H9 (cell line): ENCODE measurements around the gene CDH23. TPM values are rescaled to one million over a fixed set of nuclear protein-coding genes. Genes with fewer than 3 reads are reported as not detected.

ENCODE experiments used
- DNase-seq: peaks from one replicate; pipeline ENCODE4 v3.0.0-alpha.2; 2017
- H2AFZ ChIP-seq: one replicate; pipeline ENCODE4 v1.6.1; 2013; ENCODE audit warnings: mild to moderate bottlenecking, low read length, control low read depth, moderate library complexity
- H2AK5ac ChIP-seq: 2 replicates; pipeline ENCODE4 v1.6.1; 2013; ENCODE audit warnings: low read length, control low read depth, mixed read lengths; ENCODE audit not compliant: insufficient read length
- H2BK120ac ChIP-seq: one replicate; pipeline ENCODE4 v1.6.1; 2013; ENCODE audit warnings: low read depth, mild to moderate bottlenecking, low read length, control low read depth, inconsistent platforms; ENCODE audit not compliant: poor library complexity, severe bottlenecking
- H2BK12ac ChIP-seq: 2 replicates; pipeline ENCODE4 v1.6.1; 2013; ENCODE audit warnings: low read length, control low read depth, mixed read lengths, low read depth; ENCODE audit not compliant: insufficient read length
- H2BK15ac ChIP-seq: 2 replicates; pipeline ENCODE4 v1.6.1; 2013; ENCODE audit warnings: low read depth, low read length, control low read depth
- H2BK20ac ChIP-seq: one replicate; pipeline ENCODE4 v1.6.1; 2013; ENCODE audit warnings: low read depth, mild to moderate bottlenecking, low read length, control low read depth, inconsistent platforms; ENCODE audit not compliant: poor library complexity, severe bottlenecking
- H2BK5ac ChIP-seq: 2 replicates; pipeline ENCODE4 v1.6.1; 2013; ENCODE audit warnings: low read length, control low read depth, mixed read lengths; ENCODE audit not compliant: insufficient read length
- H3K14ac ChIP-seq: 2 replicates; pipeline ENCODE4 v1.6.1; 2013; ENCODE audit warnings: low read length, control low read depth; ENCODE audit not compliant: insufficient read depth
- H3K18ac ChIP-seq: 2 replicates; pipeline ENCODE4 v1.6.1; 2013; ENCODE audit warnings: low read depth, mild to moderate bottlenecking, mixed read lengths, low read length, control low read depth; ENCODE audit not compliant: insufficient read length
- H3K23ac ChIP-seq: 2 replicates; pipeline ENCODE4 v1.6.1; 2013; ENCODE audit warnings: low read length, control low read depth, mixed read lengths, low read depth; ENCODE audit not compliant: insufficient read length
- H3K23me2 ChIP-seq: 2 replicates; pipeline ENCODE4 v1.6.1; 2013; ENCODE audit warnings: low read depth, mild to moderate bottlenecking, mixed read lengths, low read length, control low read depth; ENCODE audit not compliant: insufficient read length, poor library complexity, severe bottlenecking
- H3K27ac ChIP-seq: 2 replicates; pipeline ENCODE4 v1.5.1; 2013; ENCODE audit warnings: low read length, control low read depth, mixed read lengths, low read depth; ENCODE audit not compliant: insufficient read length
- H3K27me3 ChIP-seq: 2 replicates; pipeline ENCODE4 v1.6.1; 2013; ENCODE audit warnings: low read length, control low read depth, inconsistent platforms; ENCODE audit not compliant: insufficient read depth
- H3K4ac ChIP-seq: 2 replicates; pipeline ENCODE4 v1.6.1; 2013; ENCODE audit warnings: low read depth, mild to moderate bottlenecking, control low read depth, inconsistent platforms, low read length, moderate library complexity
- H3K4me1 ChIP-seq: 2 replicates; pipeline ENCODE4 v1.6.1; 2013; ENCODE audit warnings: low read length, control low read depth, inconsistent platforms; ENCODE audit not compliant: insufficient read depth
- H3K4me2 ChIP-seq: 2 replicates; pipeline ENCODE4 v1.6.1; 2013; ENCODE audit warnings: low read length, control low read depth, mixed read lengths; ENCODE audit not compliant: insufficient read length, insufficient read depth
- H3K56ac ChIP-seq: 2 replicates; pipeline ENCODE4 v1.6.1; 2013; ENCODE audit warnings: low read depth, mild to moderate bottlenecking, mixed read lengths, low read length, control low read depth; ENCODE audit not compliant: insufficient read length
- H3K79me1 ChIP-seq: 2 replicates; pipeline ENCODE4 v1.6.1; 2013; ENCODE audit warnings: low read depth, mild to moderate bottlenecking, moderate library complexity, low read length, control low read depth, inconsistent platforms; ENCODE audit not compliant: insufficient read depth, poor library complexity, severe bottlenecking
- H3K79me2 ChIP-seq: 2 replicates; pipeline ENCODE4 v1.6.1; 2013; ENCODE audit warnings: low read length, control low read depth, inconsistent platforms; ENCODE audit not compliant: insufficient read depth
- H3K9ac ChIP-seq: 2 replicates; pipeline ENCODE4 v1.6.1; 2013; ENCODE audit warnings: low read length, control low read depth, mixed read lengths; ENCODE audit not compliant: insufficient read length; ENCODE audit errors: extremely low read depth
- H3K9me3 ChIP-seq: one replicate; pipeline ENCODE4 v1.6.1; 2013; ENCODE audit warnings: low read depth, low read length, inconsistent platforms; ENCODE audit not compliant: control insufficient read depth
- H3T11ph ChIP-seq: one replicate; pipeline ENCODE4 v1.6.1; 2013; ENCODE audit warnings: mild to moderate bottlenecking, low read length, control low read depth, inconsistent platforms
- H4K20me1 ChIP-seq: one replicate; pipeline ENCODE4 v1.6.1; 2013; ENCODE audit not compliant: control insufficient read depth, insufficient read length, insufficient read depth
- H4K5ac ChIP-seq: 2 replicates; pipeline ENCODE4 v1.6.1; 2013; ENCODE audit warnings: low read depth, mild to moderate bottlenecking, mixed read lengths, low read length, control low read depth; ENCODE audit not compliant: insufficient read length
- H4K8ac ChIP-seq: replicated peaks from 2 replicates; pipeline ENCODE4 v1.6.1; 2013; ENCODE audit warnings: low read length, control low read depth, mixed read lengths, low read depth; ENCODE audit not compliant: insufficient read length
- H4K91ac ChIP-seq: 2 replicates; pipeline ENCODE4 v1.6.1; 2013; ENCODE audit warnings: low read depth, mild to moderate bottlenecking, moderate library complexity, mixed read lengths, low read length, control low read depth; ENCODE audit not compliant: insufficient read length
- H3K27ac Mint-ChIP-seq, 3 experiments: 2 replicates in 2 of 3; 3 replicates in 1 of 3; pipeline ENCODE4 v1.8.0; 2020 to 2021; ENCODE audit warnings: mixed read lengths in 3 of 3, mild to moderate bottlenecking in 1 of 3, moderate library complexity in 1 of 3
- H3K27me3 Mint-ChIP-seq: 2 replicates; pipeline ENCODE4 v1.8.0; 2021; ENCODE audit warnings: low read depth, mild to moderate bottlenecking, moderate library complexity, mixed read lengths
- H3K36me3 Mint-ChIP-seq, 3 experiments: 2 replicates in 2 of 3; 3 replicates in 1 of 3; pipeline ENCODE4 v1.8.0; 2020 to 2021; ENCODE audit warnings: low read depth in 3 of 3, mixed read lengths in 3 of 3; ENCODE audit not compliant: insufficient read depth in 1 of 3
- H3K4me1 Mint-ChIP-seq, 2 experiments: 2 replicates each; pipeline ENCODE4 v1.8.0; 2020; ENCODE audit warnings: mixed read lengths in 2 of 2
- H3K4me3 Mint-ChIP-seq, 2 experiments: 2 replicates in 1 of 2; 3 replicates in 1 of 2; pipeline ENCODE4 v1.8.0; 2020 to 2021; ENCODE audit warnings: mild to moderate bottlenecking in 2 of 2, mixed read lengths in 2 of 2, moderate library complexity in 1 of 2
- H3K9me3 Mint-ChIP-seq, 2 experiments: 2 replicates in 1 of 2; 3 replicates in 1 of 2; pipeline ENCODE4 v1.8.0; 2020; ENCODE audit warnings: mild to moderate bottlenecking in 2 of 2, mixed read lengths in 2 of 2, moderate library complexity in 1 of 2
- CTCF ChIP-seq: fragments of 200-600 bp; sonication (generic); conservative IDR thresholded peaks from 3 replicates; pipeline ENCODE4 v1.8.0; 2021; ENCODE audit warnings: antibody characterized with exemption, mild to moderate bottlenecking
- WGBS: extraction: QIAGEN DNeasy Blood & Tissue Kit; methylation state at CpG from one replicate; pipeline ENCODE4 v1.1.7; 2013; ENCODE audit warnings: missing lambda C conversion rate, low lambda C conversion rate, mixed read lengths; ENCODE audit not compliant: insufficient read length; ENCODE audit errors: extremely low coverage; 5-methylcytosine and 5-hydroxymethylcytosine counted together
- total RNA-seq: library from RNA; stranded (reverse); gene quantifications from 2 replicates; pipeline ENCODE4 v1.2.1, GENCODE V29; 2021

Gene CDH23
- total RNA-seq, 1 experiment from 2014 or later = 2.1 TPM

- Histone ChIP-seq H3K23ac (no peak overlapping the region), H3K79me1 (no peaks in the 10 kb centered on the region), H3K18ac (no peak overlapping the region), H3K9me3 (no peaks in the 10 kb centered on the region), H3K79me2 (no peaks in the 10 kb centered on the region), H4K5ac (no peak overlapping the region), H2BK5ac (no peak overlapping the region), H3K4me2 (no peak overlapping the region), H2AFZ (no peak overlapping the region), H3K4ac (no peak overlapping the region), H2BK12ac (no peak overlapping the region), H2BK15ac (no peak overlapping the region), H3K4me1 (no peaks in the 10 kb centered on the region; the same call in 1 of the 2 replicates), H4K8ac (no peak overlapping the region), H4K91ac (no peak overlapping the region), H3K27me3 (no peaks in the 10 kb centered on the region), H2BK20ac (no peak overlapping the region), H3K27ac (no peak overlapping the region), H3K9ac (no peak overlapping the region), H3K14ac (no peak overlapping the region), H2AK5ac (no peak overlapping the region), H4K20me1 (no peaks in the 10 kb centered on the region), H3T11ph (no peak overlapping the region), H3K23me2 (no peaks in the 10 kb centered on the region), H3K56ac (no peak overlapping the region), H2BK120ac (no peak overlapping the region)
- Mint-ChIP-seq H3K9me3 (no peaks in the 10 kb centered on the region), H3K4me1 (peaks cover 22 to 42% of the 10 kb centered on the region in 2 experiments), H3K4me3 (no peak overlapping the region), H3K36me3 (no peaks in the 10 kb centered on the region), H3K27me3 (peaks cover 2% of the 10 kb centered on the region), H3K27ac (no peak overlapping the region)
- TF ChIP-seq CTCF = no peak
- WGBS = no CpG with 5 or more reads among the region's 8 CpGs
- DNase-seq = no peak
These were observed 180.6 kb downstream of the CDH23 start for GRCh38 chr10:71577345-71577744.
